Kidney epithelial cell (primary cell): ENCODE measurements around the gene KCTD21. TPM values are rescaled to one million over a fixed set of nuclear protein-coding genes. Genes with fewer than 3 reads are reported as not detected.
"Not testable (repeated sequence)": the region's sequence is repeated elsewhere in the genome, so short reads cannot be mapped to it uniquely, and the experiment has no call there.

Experiments used
- DNase-seq: peaks from one replicate; pipeline ENCODE4 v3.0.0-alpha.2; 2010; ENCODE audit warnings: low read depth
- H3K27me3 ChIP-seq: 2 replicates; pipeline ENCODE4 v1.6.0; 2011; ENCODE audit warnings: low read length; ENCODE audit not compliant: control insufficient read depth, insufficient read depth
- H3K36me3 ChIP-seq: 2 replicates; pipeline ENCODE4 v1.5.1; 2011; ENCODE audit warnings: low read length; ENCODE audit not compliant: control insufficient read depth, insufficient read depth
- H3K4me3 ChIP-seq: 2 replicates; pipeline ENCODE4 v1.5.1; 2011; ENCODE audit warnings: low read depth, mild to moderate bottlenecking, control low read depth, low read length
- CTCF ChIP-seq: IDR thresholded peaks from 2 replicates; pipeline ENCODE4 v1.5.1; 2011; ENCODE audit warnings: mild to moderate bottlenecking, moderate library complexity, low read length, control low read depth, inconsistent platforms; ENCODE audit not compliant: insufficient read depth, poor library complexity, severe bottlenecking
- total RNA-seq: library from RNA; depleted of rRNA; stranded (reverse); fragments of >200 nt; gene quantifications from 2 replicates; pipeline ENCODE4 v1.2.3, GENCODE V29; 2015

The KCTD21 gene
- 9.7 and 17.6 TPM in 2 replicates for total RNA-seq

GRCh38 chr11:78188286-78189173, at the start of gene KCTD21, which contains the start of gene USP35:
TSS of gene KCTD21 (minus strand) at chr11:78188626. CDS start at chr11:78174554, 14,072 bp downstream.
TSS of gene USP35 (plus strand) at chr11:78188919. CDS start at chr11:78196246, 7,327 bp downstream.
- Histone ChIP-seq H3K4me3 (peak within 1 kb of the TSS; percentile 92), H3K36me3 (no peaks in the 10 kb centered on the region), H3K27me3 (no peaks in the 10 kb centered on the region)
- DNase-seq, result peak; percentile 84
- TF ChIP-seq CTCF, result no peak

GRCh38 chr11:78237293-78238046, 49.0 kb upstream of the KCTD21 start:
- Histone ChIP-seq H3K27me3 (no peaks in the 10 kb centered on the region), H3K36me3 (no peaks in the 10 kb centered on the region), H3K4me3 (no peak overlapping the region)
- no peak for DNase-seq
- no peak for TF ChIP-seq CTCF

- Histone ChIP-seq H3K27me3 (no peaks in the 10 kb centered on the region), H3K4me3 (no peak overlapping the region), H3K36me3 (no peaks in the 10 kb centered on the region)
- TF ChIP-seq CTCF, result no peak
- DNase-seq, result no peak
Measured at GRCh38 chr11:78234006-78234405, 45.6 kb upstream of the KCTD21 start.

GRCh38 chr11:78233046-78233445, 44.6 kb upstream of the KCTD21 start:
- H3K4me3 ChIP-seq, H3K36me3 ChIP-seq, H3K27me3 ChIP-seq, DNase-seq: not testable (repeated sequence)

- no peak for DNase-seq
- TF ChIP-seq CTCF, result no peak
- Histone ChIP-seq H3K27me3 (no peaks in the 10 kb centered on the region), H3K4me3 (no peak overlapping the region), H3K36me3 (no peaks in the 10 kb centered on the region)
Measured at GRCh38 chr11:78231962-78232501, 43.6 kb upstream of the KCTD21 start.
